ENCODE results near the gene IP6K2. TPM values are rescaled to one million over a fixed set of nuclear protein-coding genes. Genes with fewer than 3 reads are reported as not detected.

Gene IP6K2
- total RNA-seq, 2 experiments from 2014 or later: 65.3 to 69.7 TPM

GRCh38 chr3:48694610-48695392 is 22.2 kb downstream of the IP6K2 start:
- Mint-ChIP-seq H3K9me3 (ENCODE audit: low read depth) (no peaks in the 10 kb centered on the region), H3K27ac (no peak overlapping the region), H3K36me3 (peaks cover 43% of the 10 kb centered on the region), H3K4me1 (peaks cover 6% of the 10 kb centered on the region), H3K4me3 (no peak overlapping the region), H3K27me3 (no peaks in the 10 kb centered on the region)
- CTCF ChIA-PET: interaction anchor here (1.7 kb wide), 1 partner anchor 10 kb away, joined by 4 read pairs; no protein-coding TSS in a partner anchor
- ATAC-seq (no peak), DNase-seq (no peak)

DNA sequence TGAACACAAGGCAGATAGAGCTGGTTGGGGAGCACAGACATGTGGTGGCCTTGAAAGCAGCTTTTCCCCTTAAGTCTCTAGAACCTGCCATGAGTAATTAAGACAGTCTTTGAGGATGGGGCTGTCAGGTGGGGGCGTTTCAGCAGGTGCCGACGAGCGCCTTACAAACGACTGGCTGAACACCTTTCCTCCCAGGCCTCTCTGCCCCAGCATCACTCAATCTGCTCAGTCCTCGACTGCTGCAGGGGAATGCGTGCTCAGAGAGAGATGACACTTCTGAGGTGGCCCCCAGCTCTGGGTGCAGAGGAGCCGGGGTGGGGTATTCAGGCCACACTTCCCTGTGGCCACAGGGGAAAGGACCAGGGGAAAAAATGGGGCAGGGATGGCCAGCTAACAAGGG is 23.2 kb downstream of the IP6K2 start:
- Mint-ChIP-seq H3K27ac (no peak overlapping the region), H3K36me3 (peaks cover 41% of the 10 kb centered on the region), H3K4me3 (no peak overlapping the region), H3K27me3 (no peaks in the 10 kb centered on the region), H3K4me1 (peaks cover 5% of the 10 kb centered on the region), H3K9me3 (ENCODE audit: low read depth) (no peaks in the 10 kb centered on the region)
- CTCF ChIA-PET: interaction anchor here (0.6 kb wide), 1 partner anchor 29 kb away, joined by 3 read pairs; no protein-coding TSS in a partner anchor
- no peak for ATAC-seq
- DNase-seq: no peak

DNA sequence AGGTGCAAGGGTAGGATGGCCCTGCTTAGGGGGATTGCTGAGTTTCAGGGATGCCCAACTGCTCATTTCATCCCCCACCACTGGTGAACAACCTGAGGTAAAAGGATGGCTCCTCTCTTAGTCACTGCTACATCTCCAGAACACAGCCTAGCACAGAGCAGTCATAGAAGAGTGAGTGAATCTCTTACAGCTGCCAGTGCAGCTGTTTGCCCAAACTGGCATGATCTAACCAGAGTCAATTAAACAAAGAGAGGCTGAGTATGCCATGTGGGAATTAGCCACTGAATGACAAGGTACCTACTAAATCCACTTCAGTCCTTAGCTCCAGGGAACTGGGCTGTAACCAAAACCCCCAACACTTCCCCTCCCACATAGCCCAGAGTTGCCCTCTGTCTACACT is 24.5 kb downstream of the IP6K2 start:
- Mint-ChIP-seq H3K36me3 (peaks cover 47% of the 10 kb centered on the region), H3K9me3 (ENCODE audit: low read depth) (no peaks in the 10 kb centered on the region), H3K4me3 (no peak overlapping the region), H3K27me3 (no peaks in the 10 kb centered on the region), H3K4me1 (peaks cover 5% of the 10 kb centered on the region), H3K27ac (no peak overlapping the region)
- CTCF ChIA-PET: interaction anchor here (1.4 kb wide), 1 partner anchor 47 kb away, joined by 3 read pairs; no protein-coding TSS in a partner anchor
- DNase-seq (no peak), ATAC-seq (no peak)

GRCh38 chr3:48690846-48691458 is 26.1 kb downstream of the IP6K2 start:
- H3K4me3 Mint-ChIP-seq: no peak overlapping the region
- no peaks in the 10 kb centered on the region for H3K9me3 Mint-ChIP-seq (ENCODE audit: low read depth)
- no peaks in the 10 kb centered on the region for H3K27me3 Mint-ChIP-seq
- peaks cover 6% of the 10 kb centered on the region for H3K4me1 Mint-ChIP-seq
- ATAC-seq: no peak
- DNase-seq: no peak
- CTCF ChIA-PET: interaction anchor here (1.3 kb wide), 1 partner anchor 18 kb away, joined by 3 read pairs; no protein-coding TSS in a partner anchor
- peaks cover 42% of the 10 kb centered on the region for H3K36me3 Mint-ChIP-seq
- H3K27ac Mint-ChIP-seq: peak overlapping the region; percentile 19

DNA sequence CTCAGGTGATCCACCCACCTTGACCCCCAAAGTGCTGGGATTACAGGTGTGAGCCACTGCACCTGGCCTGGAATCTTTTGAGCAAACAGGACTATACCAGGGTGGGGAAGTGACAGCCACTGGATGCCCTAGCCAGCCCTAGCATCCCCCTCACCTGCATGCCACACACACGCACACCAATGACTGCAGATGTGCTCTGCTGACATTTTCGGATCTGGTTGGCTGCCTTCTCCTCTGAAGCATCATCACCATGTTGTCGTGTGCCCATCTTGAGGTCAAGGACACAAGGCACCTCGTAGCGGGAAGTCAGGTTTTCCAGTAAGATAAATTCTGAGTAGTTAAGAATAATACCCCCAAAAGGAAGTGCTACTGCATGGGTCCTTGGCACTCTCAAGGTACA is 27.6 kb downstream of the IP6K2 start:
- ATAC-seq (no peak), DNase-seq (no peak)
- Mint-ChIP-seq H3K9me3 (ENCODE audit: low read depth) (no peaks in the 10 kb centered on the region), H3K36me3 (peaks cover 38% of the 10 kb centered on the region), H3K27me3 (no peaks in the 10 kb centered on the region), H3K4me1 (peaks cover 13% of the 10 kb centered on the region), H3K27ac (no peak overlapping the region), H3K4me3 (no peak overlapping the region)
- CTCF ChIA-PET: no interaction called here

- Mint-ChIP-seq H3K27me3 (no peaks in the 10 kb centered on the region), H3K4me1 (peaks cover 19% of the 10 kb centered on the region), H3K27ac (no peak overlapping the region), H3K4me3 (no peak overlapping the region), H3K36me3 (peaks cover 37% of the 10 kb centered on the region), H3K9me3 (ENCODE audit: low read depth) (no peaks in the 10 kb centered on the region)
- CTCF ChIA-PET: interaction anchor here (0.7 to 1.4 kb wide), 2 partner anchors 32 to 53 kb away, joined by 3 to 4 read pairs; partner anchors contain the start of gene SLC26A6
- ATAC-seq: no peak
- DNase-seq: no peak
Observed at GRCh38 chr3:48688737-48689075, 28.3 kb downstream of the IP6K2 start.

DNA sequence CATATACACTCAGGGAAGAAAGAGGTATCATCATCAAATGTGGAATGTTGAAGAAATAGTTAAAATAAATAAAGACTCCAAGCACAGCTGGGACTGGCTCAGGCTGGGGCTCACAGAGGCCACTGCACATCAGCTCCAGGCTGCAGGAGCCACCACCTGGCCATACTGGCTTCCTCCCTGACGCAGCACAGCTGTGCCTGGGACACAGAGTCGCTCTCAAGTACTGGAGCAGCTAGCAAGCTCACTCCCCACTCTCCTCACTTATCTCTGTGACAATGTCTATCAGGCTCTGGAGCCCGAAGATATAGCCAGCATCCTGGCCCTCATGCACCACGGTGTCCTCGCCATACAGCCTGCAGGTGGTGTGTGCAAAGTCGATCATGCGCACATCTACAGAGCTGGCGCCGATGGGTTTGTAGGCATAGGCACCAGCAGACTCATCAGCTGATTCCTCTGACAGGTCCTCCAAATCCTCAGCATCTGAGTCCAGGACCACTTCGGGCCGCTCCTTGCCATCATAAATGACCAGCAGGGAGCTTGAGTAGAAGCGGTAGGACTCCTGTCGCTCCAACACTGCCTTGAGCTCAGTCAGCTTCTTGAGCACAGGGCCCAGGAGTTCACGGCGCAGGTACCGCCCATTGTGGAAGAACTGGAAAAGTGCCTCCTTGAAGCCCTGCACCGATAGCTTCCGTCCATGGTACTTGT is 28.8 kb downstream of the IP6K2 start:
- ATAC-seq (no peak), DNase-seq (no peak)
- no peaks in the 10 kb centered on the region for H3K9me3 Mint-ChIP-seq (ENCODE audit: low read depth)
- H3K27ac Mint-ChIP-seq: peak overlapping the region; percentile 43
- H3K4me1 Mint-ChIP-seq: peaks cover 24% of the 10 kb centered on the region
- peaks cover 33% of the 10 kb centered on the region for H3K36me3 Mint-ChIP-seq
- H3K4me3 Mint-ChIP-seq: no peak overlapping the region
- CTCF ChIA-PET: interaction anchor here (0.7 to 1.4 kb wide), 2 partner anchors 31 to 53 kb away, joined by 3 to 4 read pairs; partner anchors contain the start of gene SLC26A6
- H3K27me3 Mint-ChIP-seq: no peaks in the 10 kb centered on the region

DNA sequence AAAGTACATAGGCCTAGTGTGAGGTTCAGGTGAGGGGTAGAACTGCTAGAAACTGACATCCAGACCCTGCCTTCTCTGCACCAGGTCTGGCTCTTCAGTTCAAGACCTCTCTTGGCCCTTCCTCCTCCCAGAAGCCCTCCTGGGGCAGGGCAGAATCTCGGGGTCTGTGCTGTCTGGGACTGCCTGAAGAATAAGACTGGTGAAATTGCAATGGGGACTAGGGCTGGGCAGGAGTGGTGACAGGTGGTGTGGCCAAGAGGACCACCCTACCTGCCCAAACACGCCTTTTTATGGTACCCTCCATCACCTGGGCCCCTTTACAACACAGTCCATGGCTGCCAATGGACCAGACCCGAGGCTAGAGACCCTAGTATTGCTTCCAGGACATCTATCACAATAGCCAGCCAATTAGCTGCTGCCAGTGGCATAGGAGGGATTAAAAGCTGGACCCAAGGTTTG is 29.8 kb downstream of the IP6K2 start:
- Mint-ChIP-seq H3K36me3 (peaks cover 26% of the 10 kb centered on the region), H3K4me3 (no peak overlapping the region), H3K27me3 (no peaks in the 10 kb centered on the region), H3K27ac (peak overlapping the region; percentile 8), H3K4me1 (peaks cover 24% of the 10 kb centered on the region), H3K9me3 (ENCODE audit: low read depth) (no peaks in the 10 kb centered on the region)
- CTCF ChIA-PET: interaction anchor here (1.0 to 2.0 kb wide), 8 partner anchors 19 to 406 kb away, joined by 4 to 14 read pairs (median 6); partner anchors contain the start of genes CELSR3, QRICH1 and UQCRC1
- ATAC-seq: no peak
- no peak for DNase-seq

DNA sequence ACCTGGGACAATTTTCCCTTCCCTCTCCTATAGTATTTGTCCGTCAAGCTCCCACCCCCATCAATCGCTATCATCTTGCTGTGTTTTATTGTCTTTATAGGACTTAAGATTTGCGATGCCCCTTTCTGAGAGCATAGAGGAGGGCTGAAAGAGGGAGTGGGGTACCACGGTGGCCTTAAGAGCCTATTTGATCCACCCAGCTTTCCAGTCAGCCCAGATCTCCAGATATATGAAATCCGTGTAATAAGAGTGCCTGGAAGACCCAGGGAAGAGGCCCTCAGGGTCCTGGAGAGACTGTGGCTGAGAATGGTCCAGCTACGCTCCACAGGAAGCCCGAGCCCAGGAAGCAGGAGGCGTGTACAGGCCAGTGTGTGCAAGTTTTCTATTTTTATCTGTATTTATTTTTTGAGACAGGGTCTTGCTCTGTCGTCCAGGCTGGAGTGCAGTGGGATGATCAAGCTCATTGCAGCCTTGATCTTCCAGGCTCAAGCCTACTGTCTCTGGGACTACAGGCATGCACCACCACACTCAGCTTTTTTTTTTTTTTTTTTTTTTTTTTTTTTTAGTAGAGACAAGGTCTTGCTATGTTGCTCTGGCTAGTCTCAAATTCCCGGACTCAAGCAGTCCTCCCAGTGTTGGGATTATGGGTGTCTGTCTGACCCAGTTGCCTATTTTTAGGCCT is 30.3 kb downstream of the IP6K2 start:
- H3K36me3 Mint-ChIP-seq: peaks cover 27% of the 10 kb centered on the region
- no peaks in the 10 kb centered on the region for H3K27me3 Mint-ChIP-seq
- H3K27ac Mint-ChIP-seq: peak overlapping the region; percentile 38
- no peak for DNase-seq
- peaks cover 24% of the 10 kb centered on the region for H3K4me1 Mint-ChIP-seq
- peak overlapping the region; percentile 90 for H3K4me3 Mint-ChIP-seq
- ATAC-seq: no peak
- CTCF ChIA-PET: interaction anchor here (0.6 to 2.0 kb wide), 30 partner anchors 9 to 406 kb away, joined by 3 to 14 read pairs (median 4); partner anchors contain the start of genes CELSR3, QRICH1, SLC25A20 and SLC26A6
- H3K9me3 Mint-ChIP-seq (ENCODE audit: low read depth): no peaks in the 10 kb centered on the region

DNA sequence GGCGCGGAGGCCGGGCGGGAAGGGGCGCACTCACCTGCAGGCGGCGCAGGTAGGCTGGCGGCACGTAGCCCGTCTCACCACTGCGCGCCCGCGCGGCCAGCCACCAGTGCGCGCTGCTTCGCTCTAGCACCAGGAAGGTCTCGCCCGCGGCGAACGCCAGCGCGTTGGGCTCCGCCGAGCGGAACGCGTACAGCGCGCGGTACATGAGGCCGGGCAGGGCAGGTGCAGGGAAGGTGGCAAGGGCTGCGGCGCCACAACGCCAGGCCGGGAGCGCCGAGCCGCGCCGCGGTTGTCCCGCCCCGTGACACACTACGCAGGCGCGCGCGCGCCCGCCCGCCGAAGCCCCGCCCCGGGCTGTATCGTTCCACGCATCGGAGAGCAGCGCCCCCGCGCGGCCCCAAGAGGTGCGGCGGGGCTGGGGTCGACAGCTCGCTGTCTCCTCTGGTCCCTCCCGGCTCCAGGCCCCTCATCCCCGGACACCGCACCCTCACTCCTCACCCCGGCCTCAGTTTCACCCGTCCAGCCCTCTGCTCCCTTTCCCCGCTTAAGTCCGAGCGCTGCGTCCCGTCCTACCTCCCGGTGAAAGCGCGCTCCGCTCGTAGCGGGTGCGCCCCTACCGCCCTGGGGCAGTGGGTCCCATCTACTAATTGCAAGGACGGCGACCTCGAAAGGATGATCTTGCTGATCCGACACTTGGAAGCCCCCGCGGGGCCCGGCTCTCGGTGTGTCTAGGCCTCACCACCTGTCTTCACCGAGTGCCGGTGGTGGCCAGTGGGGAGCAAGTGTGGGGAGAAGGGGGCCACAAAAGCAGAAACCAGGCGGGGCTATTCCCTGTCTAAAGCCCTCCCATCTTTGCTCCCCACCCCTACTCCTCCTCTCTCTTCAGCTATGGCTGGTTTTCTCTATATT is 31.2 kb downstream of the IP6K2 start, which contains the start of gene NCKIPSD:
TSS of gene NCKIPSD (minus strand) at position 313 of the 909 bp plus-strand sequence. CDS start at position 205, 108 bp downstream.
- Mint-ChIP-seq H3K4me1 (peaks cover 23% of the 10 kb centered on the region), H3K4me3 (peak within 1 kb of the TSS; percentile 90), H3K36me3 (peaks cover 23% of the 10 kb centered on the region), H3K27me3 (no peaks in the 10 kb centered on the region), H3K9me3 (ENCODE audit: low read depth) (no peaks in the 10 kb centered on the region), H3K27ac (peak within 1 kb of the TSS; percentile 83)
- CTCF ChIA-PET: interaction anchor here (0.6 to 2.0 kb wide), 36 partner anchors 8 to 411 kb away, joined by 3 to 14 read pairs (median 4); partner anchors contain the start of genes CELSR3, QRICH1, SLC25A20 and SLC26A6
- ATAC-seq: peak; percentile 91
- DNase-seq: peak; percentile 91

DNA sequence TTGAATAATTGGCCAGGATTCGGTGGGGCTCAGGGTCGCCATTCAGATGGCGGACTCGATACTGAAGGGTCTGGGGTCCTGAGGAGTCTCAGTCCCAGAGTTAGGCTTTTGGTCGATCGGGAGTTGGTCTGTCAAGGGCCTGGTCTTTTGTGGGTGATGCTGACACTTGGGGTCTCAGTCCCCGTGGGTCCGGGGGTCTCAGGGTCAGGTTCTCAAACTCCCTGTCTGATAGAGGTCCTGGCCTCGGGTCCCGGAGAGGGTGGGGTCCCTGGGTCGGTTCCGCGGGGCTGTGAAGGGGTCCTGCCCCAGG is 31.8 kb downstream of the IP6K2 start:
- no peaks in the 10 kb centered on the region for H3K27me3 Mint-ChIP-seq
- DNase-seq: no peak
- peaks cover 23% of the 10 kb centered on the region for H3K4me1 Mint-ChIP-seq
- H3K4me3 Mint-ChIP-seq: peak overlapping the region; percentile 90
- CTCF ChIA-PET: interaction anchor here (0.7 to 2.0 kb wide), 33 partner anchors 7 to 375 kb away, joined by 3 to 14 read pairs (median 4); partner anchors contain the start of genes CELSR3, IP6K2, NDUFAF3 and SLC25A20
- H3K36me3 Mint-ChIP-seq: peaks cover 28% of the 10 kb centered on the region
- no peaks in the 10 kb centered on the region for H3K9me3 Mint-ChIP-seq (ENCODE audit: low read depth)
- no peak for ATAC-seq
- H3K27ac Mint-ChIP-seq: peak overlapping the region; percentile 83

Data from activated CD8-positive, alpha-beta memory T cell treated with anti-CD3 and anti-CD28 coated beads, Interleukin-2, amount 10 ng/mL, durations not matched to agents 7 days and 5 days (primary cell).